MM.1S (cell line): ENCODE results near the gene KYAT1.
"Not testable (repeated sequence)": the region's sequence is repeated elsewhere in the genome, so short reads cannot be mapped to it uniquely, and the experiment has no call there.

ENCODE experiments used
- DNase-seq: peaks from one replicate; pipeline ENCODE4 v3.0.0-alpha.2; 2015
- H2AFZ ChIP-seq: fragments of 300-600 bp; sonication (generic); 2 replicates; pipeline ENCODE4 v1.6.0; 2016; ENCODE audit warnings: antibody characterized with exemption, low read length
- H3F3A ChIP-seq: fragments of 300-600 bp; sonication (generic); 2 replicates; pipeline ENCODE4 v1.6.1; 2016; ENCODE audit warnings: mild to moderate bottlenecking, antibody characterized with exemption, low read length, moderate library complexity, mixed read lengths; ENCODE audit not compliant: insufficient read depth
- H3K27ac ChIP-seq: fragments of 300-600 bp; sonication (generic); 2 replicates; pipeline ENCODE4 v1.5.1; 2016; ENCODE audit warnings: mild to moderate bottlenecking, low read length
- H3K27me3 ChIP-seq: fragments of 300-600 bp; sonication (generic); replicated peaks from 2 replicates; pipeline ENCODE4 v1.6.0; 2016; ENCODE audit warnings: low read length; ENCODE audit not compliant: insufficient read depth
- H3K36me3 ChIP-seq: fragments of 300-600 bp; sonication (generic); replicated peaks from 2 replicates; pipeline ENCODE4 v1.6.1; 2016; ENCODE audit warnings: mild to moderate bottlenecking, low read length, mixed read lengths; ENCODE audit not compliant: insufficient read depth
- H3K4me1 ChIP-seq: fragments of 300-600 bp; sonication (generic); 2 replicates; pipeline ENCODE4 v1.6.1; 2016; ENCODE audit warnings: low read length, mixed read lengths
- H3K4me2 ChIP-seq: fragments of 300-600 bp; sonication (generic); 2 replicates; pipeline ENCODE4 v1.6.0; 2016; ENCODE audit warnings: low read depth, low read length
- H3K4me3 ChIP-seq: fragments of 300-600 bp; sonication (generic); 2 replicates; pipeline ENCODE4 v1.5.1; 2016; ENCODE audit warnings: low read length, mixed read lengths
- H3K79me2 ChIP-seq: fragments of 300-600 bp; sonication (generic); 2 replicates; pipeline ENCODE4 v1.6.1; 2016; ENCODE audit warnings: mixed run types, low read length, mixed read lengths
- H3K9ac ChIP-seq: fragments of 300-600 bp; sonication (generic); 2 replicates; pipeline ENCODE4 v1.6.1; 2016; ENCODE audit warnings: low read length, mixed read lengths
- H3K9me2 ChIP-seq: fragments of 300-600 bp; sonication (generic); replicated peaks from 2 replicates; pipeline ENCODE4 v1.6.1; 2016; ENCODE audit warnings: mild to moderate bottlenecking, low read length, mixed read lengths; ENCODE audit not compliant: insufficient read depth
- H3K9me3 ChIP-seq: fragments of 300-600 bp; sonication (generic); replicated peaks from 2 replicates; pipeline ENCODE4 v1.6.1; 2016; ENCODE audit warnings: mild to moderate bottlenecking, low read length, mixed read lengths; ENCODE audit not compliant: insufficient read depth
- H4K20me1 ChIP-seq: fragments of 300-600 bp; sonication (generic); 2 replicates; pipeline ENCODE4 v1.6.1; 2016; ENCODE audit warnings: mild to moderate bottlenecking, low read length, moderate library complexity, mixed read lengths; ENCODE audit not compliant: insufficient read depth
- CTCF ChIP-seq: fragments of 300-600 bp; sonication (generic); IDR thresholded peaks from 2 replicates; pipeline ENCODE4 v1.5.1; 2016; ENCODE audit warnings: antibody characterized with exemption, low read length, mixed read lengths
- EZH2 ChIP-seq: fragments of 300-600 bp; sonication (generic); optimal IDR thresholded peaks from 2 replicates; pipeline ENCODE3; 2017; ENCODE audit warnings: low read depth, mild to moderate bottlenecking, antibody characterized with exemption, low read length, mixed read lengths
- EZH2phosphoT487 ChIP-seq: fragments of 300-600 bp; sonication (generic); IDR thresholded peaks from 2 replicates; pipeline ENCODE4 v1.6.1; 2018; ENCODE audit warnings: antibody characterized with exemption, low read length

Gene KYAT1

GRCh38 chr9:128861501-128861900 is 20.2 kb downstream of the KYAT1 start:
- no peaks in the 10 kb centered on the region for H3K4me1 ChIP-seq
- H3K9me2 ChIP-seq = no peaks in the 10 kb centered on the region
- H3K9ac ChIP-seq = no peak overlapping the region
- no peak overlapping the region for H3K4me2 ChIP-seq
- DNase-seq = no peak
- no peaks in the 10 kb centered on the region for H4K20me1 ChIP-seq
- H3K79me2 ChIP-seq = no peaks in the 10 kb centered on the region
- TF ChIP-seq EZH2 (no peak), EZH2phosphoT487 (no peak), CTCF (no peak)
- no peaks in the 10 kb centered on the region for H3K36me3 ChIP-seq
- no peaks in the 10 kb centered on the region for H3F3A ChIP-seq
- H3K9me3 ChIP-seq = no peaks in the 10 kb centered on the region
- H3K27ac ChIP-seq = no peak overlapping the region
- H3K27me3 ChIP-seq = no peaks in the 10 kb centered on the region
- H3K4me3 ChIP-seq = no peak overlapping the region
- no peak overlapping the region for H2AFZ ChIP-seq

GRCh38 chr9:128860937-128861336 is 20.8 kb downstream of the KYAT1 start:
- TF ChIP-seq EZH2phosphoT487 (no peak), CTCF (no peak), EZH2 (no peak)

GRCh38 chr9:128858476-128858875 is 23.3 kb downstream of the KYAT1 start:
- H2AFZ ChIP-seq, H3K27me3 ChIP-seq, H4K20me1 ChIP-seq, H3K36me3 ChIP-seq, H3K79me2 ChIP-seq, H3K9me3 ChIP-seq, H3K4me3 ChIP-seq, DNase-seq, H3K4me1 ChIP-seq, H3K27ac ChIP-seq, H3K4me2 ChIP-seq, H3F3A ChIP-seq, H3K9me2 ChIP-seq, H3K9ac ChIP-seq: not testable (repeated sequence)

More at GRCh38 chr9:128860937-128861336, 20.8 kb downstream of the KYAT1 start:
- no peaks in the 10 kb centered on the region for H3F3A ChIP-seq
- no peaks in the 10 kb centered on the region for H3K4me1 ChIP-seq
- no peaks in the 10 kb centered on the region for H3K27me3 ChIP-seq
- H2AFZ ChIP-seq = no peak overlapping the region
- no peak overlapping the region for H3K27ac ChIP-seq
- no peaks in the 10 kb centered on the region for H3K79me2 ChIP-seq
- H3K9me2 ChIP-seq = no peaks in the 10 kb centered on the region
- no peak overlapping the region for H3K9ac ChIP-seq
- H3K4me2 ChIP-seq = no peak overlapping the region
- no peak overlapping the region for H3K4me3 ChIP-seq
- no peaks in the 10 kb centered on the region for H3K36me3 ChIP-seq
- DNase-seq = no peak
- no peaks in the 10 kb centered on the region for H4K20me1 ChIP-seq
- H3K9me3 ChIP-seq = no peaks in the 10 kb centered on the region

- not testable (repeated sequence) for H3K27me3 ChIP-seq
Measured at GRCh38 chr9:128854454-128854853, 27.3 kb downstream of the KYAT1 start.

GRCh38 chr9:128852646-128853045 is 29.1 kb downstream of the KYAT1 start:
- H3K4me2 ChIP-seq, H3K27me3 ChIP-seq, H3K9me3 ChIP-seq, H3K36me3 ChIP-seq, H3K9me2 ChIP-seq, DNase-seq, H3F3A ChIP-seq, H3K9ac ChIP-seq, H3K79me2 ChIP-seq, H2AFZ ChIP-seq, H3K27ac ChIP-seq, H3K4me3 ChIP-seq, H4K20me1 ChIP-seq, H3K4me1 ChIP-seq: not testable (repeated sequence)

More at GRCh38 chr9:128854454-128854853, 27.3 kb downstream of the KYAT1 start:
- not testable (repeated sequence) for H4K20me1 ChIP-seq, H3K4me1 ChIP-seq, H2AFZ ChIP-seq, H3K36me3 ChIP-seq, H3K9me2 ChIP-seq, H3K9me3 ChIP-seq, H3K79me2 ChIP-seq, H3F3A ChIP-seq, H3K27ac ChIP-seq, H3K4me3 ChIP-seq, DNase-seq, H3K4me2 ChIP-seq, H3K9ac ChIP-seq
